K562 (cell line): ENCODE data around the gene GCDH.

Experiments
- ATF7 ChIP-seq: fragments of 450-650 bp; IDR thresholded peaks from 2 replicates; pipeline ENCODE4 v1.7.1; 2014; ENCODE audit warnings: mild to moderate bottlenecking, moderate library complexity
- BACH1 ChIP-seq: fragments of 200-800 bp; sonication (Bioruptor generic); IDR thresholded peaks from 2 replicates; pipeline ENCODE4 v1.6.1; 2016; ENCODE audit warnings: missing genetic modification characterization, missing compliant biosample characterization
- CBFB ChIP-seq: sonication (generic); formaldehyde crosslinking; IDR thresholded peaks from 2 replicates; pipeline ENCODE4 v1.4.0; 2020; ENCODE audit warnings: mild to moderate bottlenecking, missing genetic modification reagents
- EGR1 ChIP-seq: fragments of 450-650 bp; conservative IDR thresholded peaks from 2 replicates; pipeline ENCODE4 v1.6.1; 2017; ENCODE audit warnings: mild to moderate bottlenecking
- KDM2B ChIP-seq: fragments of 250-450 bp; sonication (Bioruptor Pico); IDR thresholded peaks from 2 replicates; pipeline ENCODE4 v1.8.0; 2021; ENCODE audit warnings: mild to moderate bottlenecking, moderate library complexity
- MAFG ChIP-seq: fragments of 450-650 bp; conservative IDR thresholded peaks from 2 replicates; pipeline ENCODE4 v1.6.1; 2016; ENCODE audit warnings: missing genetic modification characterization, missing compliant biosample characterization
- NRF1 ChIP-seq, 2 experiments: fragments of 450-650 bp; IDR thresholded peaks in 1 of 2; conservative IDR thresholded peaks in 1 of 2; 2 replicates each; pipeline ENCODE4 v1.6.1; 2014; ENCODE audit warnings: mild to moderate bottlenecking in 2 of 2
- POLR2A ChIP-seq: fragments of 450-650 bp; conservative IDR thresholded peaks from 2 replicates; pipeline ENCODE4 v1.6.1; 2016
- POLR2AphosphoS5 ChIP-seq: IDR thresholded peaks from 2 replicates; pipeline ENCODE4 v1.6.1; 2011; ENCODE audit warnings: mild to moderate bottlenecking, low read depth, low read length, moderate library complexity; ENCODE audit not compliant: control insufficient read depth, insufficient read depth
- STAT5B ChIP-seq: fragments of 250-450 bp; sonication (Bioruptor Pico); IDR thresholded peaks from 2 replicates; pipeline ENCODE4 v1.8.0; 2021; ENCODE audit warnings: mild to moderate bottlenecking, inconsistent platforms
- TF ChIP-seq, protein P1 (sequence below): sonication (generic); formaldehyde crosslinking; IDR thresholded peaks from 2 replicates; pipeline ENCODE4 v1.8.1; 2023; ENCODE audit warnings: mild to moderate bottlenecking, missing genetic modification reagents
- TF ChIP-seq, protein P2 (sequence below), 3 experiments: IDR thresholded peaks in 2 of 3; conservative IDR thresholded peaks in 1 of 3; 2 replicates each; pipeline ENCODE4 v1.5.1; 2011 to 2012; ENCODE audit warnings: low read length in 3 of 3, mild to moderate bottlenecking in 3 of 3, control low read depth in 2 of 3, improper control_type of control experiment in 1 of 3, inconsistent platforms in 1 of 3, low read depth in 1 of 3, mixed read lengths in 1 of 3, moderate library complexity in 1 of 3; ENCODE audit not compliant: insufficient read depth in 2 of 3
- TF ChIP-seq, protein P3 (sequence below): IDR thresholded peaks from 2 replicates; pipeline ENCODE4 v1.6.1; 2016; ENCODE audit warnings: missing genetic modification characterization, missing compliant biosample characterization

DNA sequence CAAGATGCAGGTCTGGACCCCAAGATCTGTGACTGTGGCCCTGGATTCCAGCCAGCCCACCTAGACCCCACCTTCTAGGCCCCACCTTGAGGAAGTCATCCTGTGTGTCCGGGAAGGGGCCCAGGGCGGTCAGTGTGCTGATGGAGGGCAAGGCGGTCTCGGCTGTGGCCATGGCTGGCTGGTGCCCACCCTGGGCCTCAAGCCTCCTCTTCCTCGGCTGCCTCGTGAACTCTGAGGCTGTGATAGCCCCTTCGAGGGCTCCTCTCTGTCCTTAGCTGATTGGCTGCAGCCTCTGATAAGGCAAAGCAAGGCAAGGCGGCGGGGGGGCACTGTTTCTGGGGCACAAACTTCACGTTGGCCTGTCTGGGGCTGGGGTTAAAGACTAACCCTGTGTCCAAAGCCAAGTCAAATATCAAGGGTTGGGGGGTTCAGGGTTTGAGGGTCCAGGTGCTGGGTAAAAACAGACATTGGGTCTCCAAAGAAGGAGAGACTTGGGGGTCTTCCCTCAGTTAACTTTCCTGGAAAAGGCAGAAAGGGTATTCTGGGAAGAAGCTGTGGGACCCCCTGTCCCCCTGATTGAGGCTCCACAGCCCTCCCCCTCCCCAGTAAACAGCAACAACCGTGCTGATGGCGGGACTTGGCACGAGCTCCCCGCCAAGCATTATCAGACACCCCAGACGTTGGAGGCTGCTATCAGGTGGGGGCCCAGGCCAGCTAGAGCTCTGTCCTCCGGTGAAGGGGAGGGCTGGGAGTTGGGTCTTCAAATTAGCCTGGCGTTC, 3.8 kb upstream of the GCDH start, which contains the start of gene KLF1:
- TF ChIP-seq BACH1 (no peak), POLR2A (peak; percentile 90), ATF7 (no peak; the same call in 1 of the 2 replicates), MAFG (tag) (no peak), NRF1 (conservative IDR thresholded peaks at IDR 0.05 in 1 of 2, IDR thresholded peaks at IDR 0.05 in 1 of 2) (no peak), EGR1 (no peak), STAT5B (CRISPR knock-in tag) (no peak), CBFB (CRISPR knock-in tag) (no peak), POLR2AphosphoS5 (peak; percentile 89), KDM2B (CRISPR knock-in tag) (no peak)
- TF ChIP-seq, protein P1, sequence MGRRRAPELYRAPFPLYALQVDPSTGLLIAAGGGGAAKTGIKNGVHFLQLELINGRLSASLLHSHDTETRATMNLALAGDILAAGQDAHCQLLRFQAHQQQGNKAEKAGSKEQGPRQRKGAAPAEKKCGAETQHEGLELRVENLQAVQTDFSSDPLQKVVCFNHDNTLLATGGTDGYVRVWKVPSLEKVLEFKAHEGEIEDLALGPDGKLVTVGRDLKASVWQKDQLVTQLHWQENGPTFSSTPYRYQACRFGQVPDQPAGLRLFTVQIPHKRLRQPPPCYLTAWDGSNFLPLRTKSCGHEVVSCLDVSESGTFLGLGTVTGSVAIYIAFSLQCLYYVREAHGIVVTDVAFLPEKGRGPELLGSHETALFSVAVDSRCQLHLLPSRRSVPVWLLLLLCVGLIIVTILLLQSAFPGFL (CRISPR knock-in tag) = no peak
- TF ChIP-seq, protein P2, sequence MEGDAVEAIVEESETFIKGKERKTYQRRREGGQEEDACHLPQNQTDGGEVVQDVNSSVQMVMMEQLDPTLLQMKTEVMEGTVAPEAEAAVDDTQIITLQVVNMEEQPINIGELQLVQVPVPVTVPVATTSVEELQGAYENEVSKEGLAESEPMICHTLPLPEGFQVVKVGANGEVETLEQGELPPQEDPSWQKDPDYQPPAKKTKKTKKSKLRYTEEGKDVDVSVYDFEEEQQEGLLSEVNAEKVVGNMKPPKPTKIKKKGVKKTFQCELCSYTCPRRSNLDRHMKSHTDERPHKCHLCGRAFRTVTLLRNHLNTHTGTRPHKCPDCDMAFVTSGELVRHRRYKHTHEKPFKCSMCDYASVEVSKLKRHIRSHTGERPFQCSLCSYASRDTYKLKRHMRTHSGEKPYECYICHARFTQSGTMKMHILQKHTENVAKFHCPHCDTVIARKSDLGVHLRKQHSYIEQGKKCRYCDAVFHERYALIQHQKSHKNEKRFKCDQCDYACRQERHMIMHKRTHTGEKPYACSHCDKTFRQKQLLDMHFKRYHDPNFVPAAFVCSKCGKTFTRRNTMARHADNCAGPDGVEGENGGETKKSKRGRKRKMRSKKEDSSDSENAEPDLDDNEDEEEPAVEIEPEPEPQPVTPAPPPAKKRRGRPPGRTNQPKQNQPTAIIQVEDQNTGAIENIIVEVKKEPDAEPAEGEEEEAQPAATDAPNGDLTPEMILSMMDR (IDR thresholded peaks at IDR 0.05 in 2 of 3, conservative IDR thresholded peaks at IDR 0.05 in 1 of 3; ENCODE audit: insufficient read depth in 2 of 3, low read depth in 1 of 3, low read length in 3 of 3) = peak in 1 of 3 experiments; percentile 10; a peak in 1 of 6 replicates
- TF ChIP-seq, protein P3, sequence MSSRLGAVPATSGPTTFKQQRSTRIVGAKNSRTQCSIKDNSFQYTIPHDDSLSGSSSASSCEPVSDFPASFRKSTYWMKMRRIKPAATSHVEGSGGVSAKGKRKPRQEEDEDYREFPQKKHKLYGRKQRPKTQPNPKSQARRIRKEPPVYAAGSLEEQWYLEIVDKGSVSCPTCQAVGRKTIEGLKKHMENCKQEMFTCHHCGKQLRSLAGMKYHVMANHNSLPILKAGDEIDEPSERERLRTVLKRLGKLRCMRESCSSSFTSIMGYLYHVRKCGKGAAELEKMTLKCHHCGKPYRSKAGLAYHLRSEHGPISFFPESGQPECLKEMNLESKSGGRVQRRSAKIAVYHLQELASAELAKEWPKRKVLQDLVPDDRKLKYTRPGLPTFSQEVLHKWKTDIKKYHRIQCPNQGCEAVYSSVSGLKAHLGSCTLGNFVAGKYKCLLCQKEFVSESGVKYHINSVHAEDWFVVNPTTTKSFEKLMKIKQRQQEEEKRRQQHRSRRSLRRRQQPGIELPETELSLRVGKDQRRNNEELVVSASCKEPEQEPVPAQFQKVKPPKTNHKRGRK (tag) = no peak
